ENCODE results near the gene AANAT. TPM values are rescaled to one million over a fixed set of nuclear protein-coding genes. Genes with fewer than 3 reads are reported as not detected.

Gene AANAT
- total RNA-seq, 1 donor from 2014 or later = not detected

DNA sequence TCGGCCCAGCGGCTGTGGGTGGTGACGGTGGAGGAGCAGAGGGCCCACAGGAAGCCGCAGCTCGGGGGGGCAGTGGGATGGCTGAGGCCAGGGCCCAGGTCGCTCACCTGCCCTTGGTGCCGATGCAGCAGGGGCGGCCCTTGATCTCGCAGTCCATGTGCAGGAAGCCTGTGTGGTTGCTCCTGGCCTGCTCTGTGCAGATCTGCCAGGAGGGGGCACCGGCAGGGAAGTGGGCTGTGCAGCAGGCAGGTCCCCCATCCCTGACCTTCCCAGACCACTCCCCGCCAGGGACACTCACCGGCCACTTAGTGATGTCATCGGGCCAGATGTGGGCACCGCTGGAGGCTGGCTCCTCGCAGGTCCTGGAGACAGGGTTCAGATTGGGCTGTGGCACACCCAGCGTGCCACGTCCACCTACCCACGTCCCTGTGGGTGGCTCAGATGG is 6.2 kb downstream of the AANAT start:
- H3K4me3 ChIP-seq (ENCODE audit: low read depth, low read length) = no peak overlapping the region
- TF ChIP-seq CTCF (conservative IDR thresholded peaks at IDR 0.05; ENCODE audit: low read depth, low read length) = peak; percentile 42
- no peak for DNase-seq (ENCODE audit: low read depth)

GRCh38 chr17:76474238-76474637 is 6.8 kb downstream of the AANAT start:
- no peak for DNase-seq (ENCODE audit: low read depth)
- no peak for TF ChIP-seq CTCF (conservative IDR thresholded peaks at IDR 0.05; ENCODE audit: low read depth, low read length)
- H3K4me3 ChIP-seq (ENCODE audit: low read depth, low read length) = no peak overlapping the region

DNA sequence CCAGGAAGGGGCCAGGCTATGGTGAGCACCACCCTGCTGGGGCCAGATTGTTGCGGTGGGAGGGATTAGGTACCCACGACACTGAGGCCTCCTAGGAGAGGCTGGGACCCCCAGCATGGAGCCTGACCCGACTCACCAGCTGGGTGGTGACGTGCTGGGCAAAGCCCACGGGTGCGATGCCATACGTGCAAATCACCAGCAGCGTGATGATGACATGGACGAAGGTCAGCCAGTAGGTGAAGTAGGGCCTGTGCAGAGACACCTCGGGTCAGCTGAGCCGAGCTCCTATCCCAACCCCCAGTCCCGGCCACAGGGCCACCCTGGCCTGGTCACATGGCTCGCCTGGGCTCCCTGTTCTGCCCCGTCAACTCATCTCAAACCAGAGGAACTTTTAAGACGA is 7.5 kb downstream of the AANAT start:
- H3K4me3 ChIP-seq (ENCODE audit: low read depth, low read length) = no peak overlapping the region
- DNase-seq (ENCODE audit: low read depth) = no peak
- TF ChIP-seq CTCF (conservative IDR thresholded peaks at IDR 0.05; ENCODE audit: low read depth, low read length) = no peak

- TF ChIP-seq CTCF (conservative IDR thresholded peaks at IDR 0.05; ENCODE audit: low read depth, low read length) = no peak
- H3K4me3 ChIP-seq (ENCODE audit: low read depth, low read length) = no peak overlapping the region
- DNase-seq (ENCODE audit: low read depth) = no peak
Observed at GRCh38 chr17:76475302-76475701, 7.9 kb downstream of the AANAT start.

- DNase-seq (ENCODE audit: low read depth) = no peak
- TF ChIP-seq CTCF (conservative IDR thresholded peaks at IDR 0.05; ENCODE audit: low read depth, low read length) = no peak
- H3K4me3 ChIP-seq (ENCODE audit: low read depth, low read length) = no peak overlapping the region
Observed at GRCh38 chr17:76476736-76477135, 9.3 kb downstream of the AANAT start.

DNA sequence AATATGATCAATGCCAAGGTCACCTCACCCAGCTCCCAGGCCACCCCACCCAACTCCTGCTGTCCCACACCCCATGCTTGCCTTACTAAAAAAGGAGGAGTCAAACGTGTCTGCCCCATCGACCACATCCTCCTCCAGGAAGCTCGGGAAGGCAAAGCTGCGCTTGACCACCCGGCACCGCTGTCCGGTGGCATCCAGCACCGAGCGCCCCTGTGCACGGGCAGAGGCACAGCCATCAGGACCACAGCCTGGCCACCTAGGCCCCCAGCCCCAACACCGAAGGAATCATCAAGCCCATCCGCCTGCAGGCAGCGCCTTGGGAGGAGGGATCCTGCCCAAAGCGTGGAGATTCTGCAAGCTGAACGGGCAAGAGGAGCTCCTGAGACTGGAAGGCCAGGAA is 10.2 kb downstream of the AANAT start:
- no peak overlapping the region for H3K4me3 ChIP-seq (ENCODE audit: low read depth, low read length)
- no peak for DNase-seq (ENCODE audit: low read depth)
- TF ChIP-seq CTCF (conservative IDR thresholded peaks at IDR 0.05; ENCODE audit: low read depth, low read length) = no peak

GRCh38 chr17:76478097-76478496 is 10.7 kb downstream of the AANAT start:
- DNase-seq (ENCODE audit: low read depth) = no peak
- TF ChIP-seq CTCF (conservative IDR thresholded peaks at IDR 0.05; ENCODE audit: low read depth, low read length) = no peak
- H3K4me3 ChIP-seq (ENCODE audit: low read depth, low read length) = no peak overlapping the region
